Ishikawa (cell line): ENCODE data around the gene USH1C.

Experiments
- CEBPB ChIP-seq: IDR thresholded peaks from 2 replicates; pipeline ENCODE4 v1.6.1; 2012
- CREB1 ChIP-seq: IDR thresholded peaks from 2 replicates; pipeline ENCODE4 v1.6.1; 2012; ENCODE audit warnings: low read depth
- EGR1 ChIP-seq: IDR thresholded peaks from 2 replicates; pipeline ENCODE4 v1.6.1; 2012
- EP300 ChIP-seq: IDR thresholded peaks from 2 replicates; pipeline ENCODE4 v1.6.1; 2012; ENCODE audit warnings: borderline replicate concordance
- FOXM1 ChIP-seq: IDR thresholded peaks from 2 replicates; pipeline ENCODE4 v1.6.1; 2012; ENCODE audit warnings: low read depth, borderline replicate concordance
- NFIC ChIP-seq: IDR thresholded peaks from 2 replicates; pipeline ENCODE4 v1.6.1; 2012
- RAD21 ChIP-seq: IDR thresholded peaks from 2 replicates; pipeline ENCODE4 v1.6.1; 2012; ENCODE audit warnings: low read depth
- TAF1 ChIP-seq: IDR thresholded peaks from 2 replicates; pipeline ENCODE4 v1.6.1; 2012; ENCODE audit warnings: low read depth, mild to moderate bottlenecking
- TCF12 ChIP-seq: IDR thresholded peaks from 2 replicates; pipeline ENCODE4 v1.6.1; 2012; ENCODE audit warnings: low read depth
- YY1 ChIP-seq: IDR thresholded peaks from 2 replicates; pipeline ENCODE4 v1.6.1; 2012; ENCODE audit warnings: low read depth
- ZBTB7A ChIP-seq: IDR thresholded peaks from 2 replicates; pipeline ENCODE4 v1.6.1; 2012; ENCODE audit warnings: low read depth
- TF ChIP-seq, protein P1 (sequence below): IDR thresholded peaks from 2 replicates; pipeline ENCODE4 v1.6.1; 2012; ENCODE audit warnings: low read depth, mild to moderate bottlenecking
- TF ChIP-seq, protein P2 (sequence below): IDR thresholded peaks from 2 replicates; pipeline ENCODE4 v1.6.1; 2012
- TF ChIP-seq, protein P3 (sequence below): IDR thresholded peaks from 2 replicates; pipeline ENCODE4 v1.6.1; 2012

DNA sequence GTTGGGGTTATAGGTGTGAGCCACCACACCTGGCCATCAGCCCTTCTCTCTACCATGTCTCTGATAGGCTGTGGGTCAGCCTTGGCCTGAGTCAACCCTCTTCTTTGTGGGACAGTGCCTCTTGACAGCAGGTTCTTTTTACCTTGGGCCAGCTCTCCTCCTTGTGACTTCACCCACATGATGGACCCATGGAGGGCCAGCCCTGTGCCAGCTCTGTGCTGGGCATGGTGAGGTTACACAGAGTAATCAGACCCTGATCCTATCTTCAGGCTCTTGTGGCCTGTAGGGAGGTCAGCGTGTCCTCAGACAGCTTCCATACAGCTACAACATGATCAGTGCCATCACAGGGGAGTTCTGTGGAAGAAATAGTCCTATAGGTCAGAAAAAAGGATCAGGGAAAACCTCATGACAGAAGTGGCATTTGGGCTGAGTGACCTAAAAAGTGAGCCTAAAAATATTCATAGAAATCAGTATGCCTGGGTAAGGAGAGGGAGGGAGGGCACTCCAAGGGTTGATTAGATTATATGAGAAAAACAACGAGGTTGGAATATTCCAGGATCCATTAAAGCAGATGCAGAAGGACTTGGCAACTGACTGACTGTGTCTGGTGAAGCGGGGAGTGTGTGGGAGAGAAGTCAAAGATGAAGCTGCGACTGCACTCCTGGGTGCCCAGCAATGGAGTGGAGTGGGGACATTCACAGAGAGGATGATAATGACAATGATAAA is 19.9 kb upstream of the USH1C start:
- no peak for TF ChIP-seq CREB1
- TF ChIP-seq EGR1 = no peak
- TF ChIP-seq, protein P1, sequence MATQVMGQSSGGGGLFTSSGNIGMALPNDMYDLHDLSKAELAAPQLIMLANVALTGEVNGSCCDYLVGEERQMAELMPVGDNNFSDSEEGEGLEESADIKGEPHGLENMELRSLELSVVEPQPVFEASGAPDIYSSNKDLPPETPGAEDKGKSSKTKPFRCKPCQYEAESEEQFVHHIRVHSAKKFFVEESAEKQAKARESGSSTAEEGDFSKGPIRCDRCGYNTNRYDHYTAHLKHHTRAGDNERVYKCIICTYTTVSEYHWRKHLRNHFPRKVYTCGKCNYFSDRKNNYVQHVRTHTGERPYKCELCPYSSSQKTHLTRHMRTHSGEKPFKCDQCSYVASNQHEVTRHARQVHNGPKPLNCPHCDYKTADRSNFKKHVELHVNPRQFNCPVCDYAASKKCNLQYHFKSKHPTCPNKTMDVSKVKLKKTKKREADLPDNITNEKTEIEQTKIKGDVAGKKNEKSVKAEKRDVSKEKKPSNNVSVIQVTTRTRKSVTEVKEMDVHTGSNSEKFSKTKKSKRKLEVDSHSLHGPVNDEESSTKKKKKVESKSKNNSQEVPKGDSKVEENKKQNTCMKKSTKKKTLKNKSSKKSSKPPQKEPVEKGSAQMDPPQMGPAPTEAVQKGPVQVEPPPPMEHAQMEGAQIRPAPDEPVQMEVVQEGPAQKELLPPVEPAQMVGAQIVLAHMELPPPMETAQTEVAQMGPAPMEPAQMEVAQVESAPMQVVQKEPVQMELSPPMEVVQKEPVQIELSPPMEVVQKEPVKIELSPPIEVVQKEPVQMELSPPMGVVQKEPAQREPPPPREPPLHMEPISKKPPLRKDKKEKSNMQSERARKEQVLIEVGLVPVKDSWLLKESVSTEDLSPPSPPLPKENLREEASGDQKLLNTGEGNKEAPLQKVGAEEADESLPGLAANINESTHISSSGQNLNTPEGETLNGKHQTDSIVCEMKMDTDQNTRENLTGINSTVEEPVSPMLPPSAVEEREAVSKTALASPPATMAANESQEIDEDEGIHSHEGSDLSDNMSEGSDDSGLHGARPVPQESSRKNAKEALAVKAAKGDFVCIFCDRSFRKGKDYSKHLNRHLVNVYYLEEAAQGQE = no peak
- no peak for TF ChIP-seq RAD21
- no peak for TF ChIP-seq FOXM1
- TF ChIP-seq EP300 = no peak
- no peak for TF ChIP-seq TCF12
- TF ChIP-seq, protein P2, sequence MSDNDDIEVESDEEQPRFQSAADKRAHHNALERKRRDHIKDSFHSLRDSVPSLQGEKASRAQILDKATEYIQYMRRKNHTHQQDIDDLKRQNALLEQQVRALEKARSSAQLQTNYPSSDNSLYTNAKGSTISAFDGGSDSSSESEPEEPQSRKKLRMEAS = no peak
- TF ChIP-seq ZBTB7A = no peak
- TF ChIP-seq YY1 = no peak
- TF ChIP-seq, protein P3, sequence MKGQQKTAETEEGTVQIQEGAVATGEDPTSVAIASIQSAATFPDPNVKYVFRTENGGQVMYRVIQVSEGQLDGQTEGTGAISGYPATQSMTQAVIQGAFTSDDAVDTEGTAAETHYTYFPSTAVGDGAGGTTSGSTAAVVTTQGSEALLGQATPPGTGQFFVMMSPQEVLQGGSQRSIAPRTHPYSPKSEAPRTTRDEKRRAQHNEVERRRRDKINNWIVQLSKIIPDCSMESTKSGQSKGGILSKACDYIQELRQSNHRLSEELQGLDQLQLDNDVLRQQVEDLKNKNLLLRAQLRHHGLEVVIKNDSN = no peak
- no peak for TF ChIP-seq CEBPB
- TF ChIP-seq TAF1 = no peak
- no peak for TF ChIP-seq NFIC
